IMR-90 (cell line): Measurements from ENCODE around the gene OR2A7. TPM values are rescaled to one million over a fixed set of nuclear protein-coding genes. Genes with fewer than 3 reads are reported as not detected.
"Not testable (repeated sequence)": the region's sequence is repeated elsewhere in the genome, so short reads cannot be mapped to it uniquely, and the experiment has no call there.

Source experiments
- ATAC-seq: fragments of 200-7000 bp; cut with Tn5 transposase; 2 replicates; pipeline ENCODE4 v1.9.1; 2020; ENCODE audit warnings: low read depth, mild to moderate bottlenecking, moderate library complexity
- BruUV-seq: library from RNA; stranded (reverse); fragments of 400-500 nt; replicated peaks from 2 replicates; lab custom pipeline; 2021; lab: Mats Ljungman, UMichigan
- CTCF ChIA-PET: fragments of 300-600 bp; formaldehyde crosslinking; extraction: SDS; loops from one replicate; lab custom pipeline; 2021; ENCODE audit warnings: antibody characterized with exemption; lab: Yijun Ruan, JAX
- POLR2A ChIA-PET: fragments of 300-600 bp; sonication (Branson Sonifier 250); formaldehyde crosslinking; loops from one replicate; lab custom pipeline; 2022; ENCODE audit warnings: antibody characterized with exemption; ENCODE audit not compliant: unreplicated experiment; lab: Charles Lee
- DNase-seq: peaks from one replicate; pipeline ENCODE4 v3.0.0; 2013
- H2AFZ ChIP-seq: replicated peaks from 2 replicates; pipeline ENCODE3; 2013; ENCODE audit warnings: low read length, mild to moderate bottlenecking; ENCODE audit not compliant: poor library complexity
- H2AK5ac ChIP-seq: 2 replicates; pipeline ENCODE4 v1.6.1; 2013; ENCODE audit warnings: low read depth, low read length, inconsistent platforms
- H2AK9ac ChIP-seq: replicated peaks from 2 replicates; pipeline ENCODE3; 2013; ENCODE audit warnings: mild to moderate bottlenecking, low read depth, low read length, moderate library complexity; ENCODE audit not compliant: poor library complexity
- H2BK120ac ChIP-seq: 2 replicates; pipeline ENCODE4 v1.6.1; 2013; ENCODE audit warnings: low read depth, low read length, inconsistent platforms
- H2BK15ac ChIP-seq: 3 replicates; pipeline ENCODE4 v1.6.1; 2013; ENCODE audit warnings: low read depth, low read length, inconsistent platforms
- H2BK20ac ChIP-seq: 2 replicates; pipeline ENCODE4 v1.6.1; 2013; ENCODE audit warnings: low read depth, mild to moderate bottlenecking, inconsistent platforms, low read length, moderate library complexity
- H2BK5ac ChIP-seq: 2 replicates; pipeline ENCODE4 v1.6.1; 2013; ENCODE audit warnings: mild to moderate bottlenecking, low read depth, low read length, inconsistent platforms; ENCODE audit not compliant: poor library complexity, severe bottlenecking
- H3K14ac ChIP-seq: replicated peaks from 2 replicates; pipeline ENCODE4 v1.6.1; 2013; ENCODE audit warnings: low read depth, low read length, inconsistent platforms
- H3K18ac ChIP-seq: 2 replicates; pipeline ENCODE4 v1.6.1; 2013; ENCODE audit warnings: low read depth, low read length, control low read depth
- H3K23ac ChIP-seq: 2 replicates; pipeline ENCODE4 v1.6.1; 2013; ENCODE audit warnings: low read depth, low read length, inconsistent platforms
- H3K27ac ChIP-seq: 2 replicates; pipeline ENCODE4 v1.5.1; 2013; ENCODE audit warnings: mild to moderate bottlenecking, control low read depth, low read length; ENCODE audit not compliant: insufficient read depth
- H3K27me3 ChIP-seq: 2 replicates; pipeline ENCODE4 v1.6.1; 2013; ENCODE audit warnings: low read length; ENCODE audit not compliant: control insufficient read depth, insufficient read depth
- H3K36me3 ChIP-seq: 2 replicates; pipeline ENCODE4 v1.6.1; 2013; ENCODE audit warnings: low read length, mixed read lengths; ENCODE audit not compliant: control insufficient read depth, insufficient read depth
- H3K4ac ChIP-seq: 2 replicates; pipeline ENCODE4 v1.6.1; 2013; ENCODE audit warnings: low read depth, low read length, inconsistent platforms
- H3K4me1 ChIP-seq: 2 replicates; pipeline ENCODE4 v1.6.1; 2013; ENCODE audit warnings: low read length, mixed read lengths; ENCODE audit not compliant: control insufficient read depth, insufficient read depth
- H3K4me2 ChIP-seq: 2 replicates; pipeline ENCODE4 v1.6.1; 2013; ENCODE audit warnings: low read depth, mild to moderate bottlenecking, control low read depth, low read length, moderate library complexity
- H3K4me3 ChIP-seq: 2 replicates; pipeline ENCODE4 v1.5.1; 2013; ENCODE audit warnings: low read depth, mild to moderate bottlenecking, control low read depth, low read length, moderate library complexity; ENCODE audit not compliant: insufficient read depth
- H3K56ac ChIP-seq: 2 replicates; pipeline ENCODE4 v1.6.1; 2013; ENCODE audit warnings: low read length, inconsistent platforms; ENCODE audit not compliant: insufficient read depth; ENCODE audit errors: extremely low read depth
- H3K79me1 ChIP-seq, 2 experiments: 2 replicates each; pipeline ENCODE4 v1.6.1; 2013; ENCODE audit warnings: low read length in 2 of 2, inconsistent platforms in 1 of 2, low read depth in 1 of 2
- H3K9ac ChIP-seq: 2 replicates; pipeline ENCODE4 v1.6.1; 2013; ENCODE audit warnings: low read depth, low read length, control low read depth
- H3K9me1 ChIP-seq: 2 replicates; pipeline ENCODE4 v1.6.1; 2013; ENCODE audit warnings: low read length, inconsistent platforms; ENCODE audit not compliant: insufficient read depth
- H3K9me3 ChIP-seq: 2 replicates; pipeline ENCODE4 v1.6.1; 2013; ENCODE audit warnings: low read length; ENCODE audit not compliant: control insufficient read depth, insufficient read depth
- H4K20me1 ChIP-seq: 2 replicates; pipeline ENCODE4 v1.6.1; 2013; ENCODE audit warnings: low read length, inconsistent platforms; ENCODE audit not compliant: insufficient read depth
- H4K5ac ChIP-seq: 2 replicates; pipeline ENCODE4 v1.6.1; 2013; ENCODE audit warnings: mild to moderate bottlenecking, low read depth, low read length, control low read depth
- H4K8ac ChIP-seq, 2 experiments: 2 replicates each; pipeline ENCODE4 v1.6.1; 2013; ENCODE audit warnings: low read depth in 2 of 2, low read length in 2 of 2, control low read depth in 1 of 2, inconsistent platforms in 1 of 2
- H4K91ac ChIP-seq: 2 replicates; pipeline ENCODE4 v1.6.1; 2013; ENCODE audit warnings: low read depth, low read length, inconsistent platforms; ENCODE audit not compliant: insufficient read depth
- WGBS, 2 experiments: methylation state at CpG; one replicate each; pipeline versions ENCODE4 v1.1.5 to v1.1.7; 2013; ENCODE audit warnings: missing lambda C conversion rate in 2 of 2; ENCODE audit not compliant: insufficient read length in 1 of 2; ENCODE audit errors: extremely low coverage in 2 of 2; 5-methylcytosine and 5-hydroxymethylcytosine counted together
- dilution Hi-C: fragments of 300-500 bp; cut with HindIII; formaldehyde crosslinking; loops from one replicate; pipeline ENCODE4 v1.14.3; 2018; ENCODE audit warnings: low sequenced_read_pairs; ENCODE audit not compliant: unreplicated experiment
- in situ Hi-C: fragments of 300-500 bp; cut with MboI; formaldehyde crosslinking; loops from 3 replicates; pipeline ENCODE4 v1.14.3; 2019; ENCODE audit warnings: low sequenced_read_pairs, inconsistent platforms, mixed read lengths
- intact Hi-C: fragments of 100-400 bp; cut with micrococcal nuclease; formaldehyde crosslinking; loops from 2 replicates; pipeline ENCODE4 v1.10.0; 2022
- polyA plus RNA-seq, 3 experiments: library from polyadenylated mRNA; depleted of rRNA; stranded (reverse); fragments of >200 nt; gene quantifications; 2 replicates each; pipeline ENCODE4 v1.2.3, GENCODE V29; 2012; ENCODE audit warnings: low replicate concordance in 1 of 3
- total RNA-seq: library from RNA; depleted of rRNA; stranded (reverse); fragments of >200 nt; gene quantifications from 2 replicates; pipeline ENCODE4 v1.2.3, GENCODE V29; 2012

OR2A7 gene
- total and polyA plus RNA-seq, 2 of the 4 experiments (the other 2 are of a cell fraction), result not detected

- H2BK120ac ChIP-seq, H2AK5ac ChIP-seq, H3K9ac ChIP-seq, H3K9me3 ChIP-seq, H2BK20ac ChIP-seq, H3K36me3 ChIP-seq, H3K14ac ChIP-seq, ATAC-seq, H3K56ac ChIP-seq, dilution Hi-C loops, H2AFZ ChIP-seq, H3K4me1 ChIP-seq, in situ Hi-C loops, H3K4me2 ChIP-seq, H4K5ac ChIP-seq, H3K27ac ChIP-seq, H3K23ac ChIP-seq, H4K91ac ChIP-seq, H3K27me3 ChIP-seq, H3K79me1 ChIP-seq, H3K9me1 ChIP-seq, H3K18ac ChIP-seq, H3K4ac ChIP-seq, H3K4me3 ChIP-seq, POLR2A ChIA-PET, H4K8ac ChIP-seq, H4K20me1 ChIP-seq, BruUV-seq, CTCF ChIA-PET, H2BK15ac ChIP-seq, H2BK5ac ChIP-seq, H2AK9ac ChIP-seq, DNase-seq, intact Hi-C loops: not testable (repeated sequence)
- WGBS, 2 experiments, result no CpG with 5 or more reads among the region's 6 CpGs
Observed at GRCh38 chr7:144280010-144280409, 15.4 kb upstream of the OR2A7 start.

GRCh38 chr7:144275281-144275680, 10.7 kb upstream of the OR2A7 start:
- H2BK15ac ChIP-seq, H3K14ac ChIP-seq, H4K5ac ChIP-seq, H3K36me3 ChIP-seq, H3K79me1 ChIP-seq, H2AK9ac ChIP-seq, H3K9ac ChIP-seq, H3K23ac ChIP-seq, H3K4ac ChIP-seq, CTCF ChIA-PET, H3K4me1 ChIP-seq, intact Hi-C loops, DNase-seq, H4K8ac ChIP-seq, H3K27me3 ChIP-seq, H3K4me3 ChIP-seq, H3K56ac ChIP-seq, POLR2A ChIA-PET, BruUV-seq, H2BK120ac ChIP-seq, H2BK20ac ChIP-seq, H3K4me2 ChIP-seq, H4K91ac ChIP-seq, H4K20me1 ChIP-seq, in situ Hi-C loops, H3K9me3 ChIP-seq, ATAC-seq, H2AFZ ChIP-seq, H2AK5ac ChIP-seq, dilution Hi-C loops, H3K9me1 ChIP-seq, H3K27ac ChIP-seq, H2BK5ac ChIP-seq, H3K18ac ChIP-seq: not testable (repeated sequence)
- no CpG with 5 or more reads among the region's 6 CpGs for WGBS, 2 experiments
